H1 (cell line): ENCODE measurements around the gene CSNK2B. TPM values are rescaled to one million over a fixed set of nuclear protein-coding genes. Genes with fewer than 3 reads are reported as not detected.

Experiments
- CHD1 ChIP-seq: IDR thresholded peaks from 2 replicates; pipeline ENCODE4 v1.6.1; 2012; ENCODE audit warnings: low read depth, low read length, improper control_type of control experiment
- polyA plus RNA-seq, 7 experiments: library from polyadenylated mRNA; depleted of rRNA in 3 of 7; stranded (reverse) in 5 of 7; unstranded in 2 of 7; fragments of >200 nt in 5 of 7; fragments of 200-250 nt in 2 of 7; gene quantifications; 1 replicate in 5 of 7; 2 replicates in 1 of 7; 4 replicates in 1 of 7; pipeline versions ENCODE4 v1.2.1 to v1.2.3, GENCODE V29; 2011 to 2013; ENCODE audit warnings: missing spikeins in 2 of 7, mixed read lengths in 2 of 7
- total RNA-seq: library from RNA; stranded (reverse); fragmentation: NEBNext Ultra II Directional; extraction: Animal tissue kit (Norgen Biotek cat#: 25700); gene quantifications from 2 replicates; pipeline ENCODE4 v1.2.1, GENCODE V29; 2021

The CSNK2B gene
- total and polyA plus RNA-seq, 2 of the 8 experiments (the other 6 are each of a cell fraction or from before 2014, with no cell fraction given) = 169 to 208 TPM

- no peak for TF ChIP-seq CHD1
Observed at GRCh38 chr6:31665501-31666336, at the start of gene CSNK2B (continued).
